ENCODE data around the gene EPHA4.

Gene EPHA4

DNA sequence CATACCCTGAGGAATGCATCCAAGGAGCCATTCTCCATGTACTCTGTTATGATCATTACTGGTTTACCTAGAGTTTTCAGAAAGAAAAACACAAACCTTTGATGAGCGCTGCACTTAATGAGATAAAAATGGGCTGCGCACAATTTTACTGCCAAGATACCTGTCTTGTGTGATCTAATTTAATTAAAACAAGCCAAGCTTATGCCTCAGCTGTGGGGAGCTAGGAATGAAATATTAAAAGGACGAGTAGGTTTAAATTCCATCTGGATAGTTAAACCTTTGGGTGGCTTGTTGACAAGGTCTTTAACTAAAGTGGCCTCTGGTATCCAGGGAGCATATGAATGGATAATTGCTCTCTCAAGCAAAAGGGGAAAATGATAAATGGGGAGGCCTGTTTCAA is 135.0 kb downstream of the EPHA4 start:
- no peak overlapping the region for H4K91ac ChIP-seq (ENCODE audit: low read length)
- H2AFZ ChIP-seq (ENCODE audit: low read depth, low read length): no peak overlapping the region
- no peak overlapping the region for H2BK15ac ChIP-seq (ENCODE audit: low read depth, poor library complexity, severe bottlenecking)
- no peak for DNase-seq
- no peak overlapping the region for H3K4me3 ChIP-seq (ENCODE audit: insufficient read depth in 1 of 2, low read depth in 1 of 2, low read length in 2 of 2)
- H2AK5ac ChIP-seq (ENCODE audit: low read length, severe bottlenecking): no peak overlapping the region
- no peak overlapping the region for H3K4ac ChIP-seq (ENCODE audit: low read depth in 1 of 2, low read length in 2 of 2)
- H3K79me1 ChIP-seq (replicated peaks; ENCODE audit: low read length, poor library complexity, severe bottlenecking): peaks cover 13% of the 10 kb centered on the region
- H3K4me1 ChIP-seq (ENCODE audit: control insufficient read depth, insufficient read depth, low read depth, low read length): no peaks in the 10 kb centered on the region
- no peak overlapping the region for H3K9ac ChIP-seq (ENCODE audit: low read length)
- no peak overlapping the region for H2BK5ac ChIP-seq (ENCODE audit: low read depth, low read length, poor library complexity, severe bottlenecking)
- H3K9me3 ChIP-seq (ENCODE audit: control insufficient read depth, low read length): no peaks in the 10 kb centered on the region
- no peaks in the 10 kb centered on the region for H3K27me3 ChIP-seq (ENCODE audit: control insufficient read depth in 1 of 2, insufficient read depth in 1 of 2, low read length in 2 of 2)
- 78% methylated on average over 3 of the region's 3 CpGs for WGBS
- peaks cover 32 to 94% of the 10 kb centered on the region in 2 experiments for H3K36me3 ChIP-seq (ENCODE audit: control insufficient read depth in 1 of 2, insufficient read depth in 2 of 2, low read depth in 1 of 2, low read length in 2 of 2)
- no peak overlapping the region for H3K23ac ChIP-seq (ENCODE audit: low read length in 2 of 2)
- no peak overlapping the region for H3K14ac ChIP-seq (ENCODE audit: low read length in 2 of 2)
- no peak overlapping the region for H4K8ac ChIP-seq (ENCODE audit: low read length)
- no peak overlapping the region for H3K18ac ChIP-seq (ENCODE audit: low read depth in 1 of 2, low read length in 2 of 2)
- H2BK120ac ChIP-seq (ENCODE audit: low read depth, low read length): no peak overlapping the region
- H2BK12ac ChIP-seq (ENCODE audit: low read length in 2 of 2): no peak overlapping the region
- no peak overlapping the region for H3K27ac ChIP-seq (ENCODE audit: low read length, poor library complexity, severe bottlenecking)
- H3K4me2 ChIP-seq (ENCODE audit: low read length, poor library complexity, severe bottlenecking): no peak overlapping the region

DNA sequence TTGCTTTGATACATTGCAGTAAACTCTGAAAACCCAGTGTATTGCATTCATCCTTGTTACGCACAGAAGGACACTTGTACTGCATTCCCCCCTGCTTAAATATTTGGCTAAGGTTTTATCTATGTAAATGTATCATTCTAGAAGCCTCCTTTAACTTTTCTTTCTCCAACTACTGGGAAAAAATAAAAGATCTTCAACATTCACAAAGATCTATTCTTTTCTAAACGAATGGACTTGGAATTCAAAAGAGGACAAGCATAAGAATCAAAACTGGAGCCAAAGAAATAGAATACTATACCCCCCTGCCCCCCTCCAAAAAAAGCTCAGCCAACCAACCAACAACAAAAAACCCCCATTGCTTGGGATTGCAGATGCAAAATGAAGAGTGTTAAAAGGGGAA is 136.9 kb downstream of the EPHA4 start:
- H3K4me1 ChIP-seq (ENCODE audit: control insufficient read depth, insufficient read depth, low read depth, low read length): no peaks in the 10 kb centered on the region
- DNase-seq: no peak
- no peak overlapping the region for H4K8ac ChIP-seq (ENCODE audit: low read length)
- H3K27ac ChIP-seq (ENCODE audit: low read length, poor library complexity, severe bottlenecking): no peak overlapping the region
- H2AK5ac ChIP-seq (ENCODE audit: low read length, severe bottlenecking): no peak overlapping the region
- no peak overlapping the region for H3K4ac ChIP-seq (ENCODE audit: low read depth in 1 of 2, low read length in 2 of 2)
- WGBS: 88% methylated on average over 1 of the region's 2 CpGs
- H2AFZ ChIP-seq (ENCODE audit: low read depth, low read length): no peak overlapping the region
- no peak overlapping the region for H2BK15ac ChIP-seq (ENCODE audit: low read depth, poor library complexity, severe bottlenecking)
- no peak overlapping the region for H3K23ac ChIP-seq (ENCODE audit: low read length in 2 of 2)
- H4K91ac ChIP-seq (ENCODE audit: low read length): no peak overlapping the region
- H3K79me1 ChIP-seq (replicated peaks; ENCODE audit: low read length, poor library complexity, severe bottlenecking): peaks cover 6% of the 10 kb centered on the region
- no peak overlapping the region for H2BK120ac ChIP-seq (ENCODE audit: low read depth, low read length)
- no peak overlapping the region for H3K4me2 ChIP-seq (ENCODE audit: low read length, poor library complexity, severe bottlenecking)
- H3K36me3 ChIP-seq (ENCODE audit: control insufficient read depth in 1 of 2, insufficient read depth in 2 of 2, low read depth in 1 of 2, low read length in 2 of 2): peaks cover 22 to 91% of the 10 kb centered on the region in 2 experiments
- no peak overlapping the region for H3K14ac ChIP-seq (ENCODE audit: low read length in 2 of 2)
- H3K9me3 ChIP-seq (ENCODE audit: control insufficient read depth, low read length): no peaks in the 10 kb centered on the region
- no peaks in the 10 kb centered on the region for H3K27me3 ChIP-seq (ENCODE audit: control insufficient read depth in 1 of 2, insufficient read depth in 1 of 2, low read length in 2 of 2)
- H3K9ac ChIP-seq (ENCODE audit: low read length): no peak overlapping the region
- no peak overlapping the region for H3K4me3 ChIP-seq (ENCODE audit: insufficient read depth in 1 of 2, low read depth in 1 of 2, low read length in 2 of 2)
- no peak overlapping the region for H2BK5ac ChIP-seq (ENCODE audit: low read depth, low read length, poor library complexity, severe bottlenecking)
- H2BK12ac ChIP-seq (ENCODE audit: low read length in 2 of 2): no peak overlapping the region
- no peak overlapping the region for H3K18ac ChIP-seq (ENCODE audit: low read depth in 1 of 2, low read length in 2 of 2)

DNA sequence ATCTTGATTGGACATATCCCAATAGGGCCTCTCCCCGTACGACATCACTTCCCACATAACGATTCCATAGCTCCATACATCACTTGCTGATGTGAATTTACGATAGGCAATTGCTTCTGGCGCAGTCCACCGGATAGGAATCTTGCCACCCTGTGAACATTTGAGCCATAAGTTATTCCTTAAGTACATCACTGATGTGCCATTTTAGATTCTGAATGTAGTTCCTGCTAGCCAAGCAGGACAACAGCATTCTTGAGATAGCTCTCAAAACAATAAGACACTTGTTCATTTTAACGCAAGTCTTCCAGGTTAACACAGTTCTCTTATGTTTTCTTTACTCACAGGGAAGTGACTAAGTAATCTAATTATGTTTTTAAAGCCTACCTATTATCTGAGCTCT is 138.0 kb downstream of the EPHA4 start:
- Histone ChIP-seq H3K4me1 (ENCODE audit: control insufficient read depth, insufficient read depth, low read depth, low read length) (peaks cover 3% of the 10 kb centered on the region), H3K4ac (ENCODE audit: low read depth in 1 of 2, low read length in 2 of 2) (no peak overlapping the region), H3K18ac (ENCODE audit: low read depth in 1 of 2, low read length in 2 of 2) (no peak overlapping the region), H2BK120ac (ENCODE audit: low read depth, low read length) (no peak overlapping the region), H4K8ac (ENCODE audit: low read length) (no peak overlapping the region), H2AFZ (ENCODE audit: low read depth, low read length) (no peak overlapping the region), H3K4me2 (ENCODE audit: low read length, poor library complexity, severe bottlenecking) (no peak overlapping the region), H3K9me3 (ENCODE audit: control insufficient read depth, low read length) (no peaks in the 10 kb centered on the region), H2BK5ac (ENCODE audit: low read depth, low read length, poor library complexity, severe bottlenecking) (no peak overlapping the region), H4K91ac (ENCODE audit: low read length) (no peak overlapping the region), H3K14ac (ENCODE audit: low read length in 2 of 2) (no peak overlapping the region), H2AK5ac (ENCODE audit: low read length, severe bottlenecking) (no peak overlapping the region), H3K4me3 (ENCODE audit: insufficient read depth in 1 of 2, low read depth in 1 of 2, low read length in 2 of 2) (no peak overlapping the region), H3K79me1 (replicated peaks; ENCODE audit: low read length, poor library complexity, severe bottlenecking) (peaks cover 4% of the 10 kb centered on the region), H3K23ac (ENCODE audit: low read length in 2 of 2) (no peak overlapping the region), H3K27ac (ENCODE audit: low read length, poor library complexity, severe bottlenecking) (no peak overlapping the region), H2BK12ac (ENCODE audit: low read length in 2 of 2) (no peak overlapping the region), H2BK15ac (ENCODE audit: low read depth, poor library complexity, severe bottlenecking) (no peak overlapping the region), H3K36me3 (ENCODE audit: control insufficient read depth in 1 of 2, insufficient read depth in 2 of 2, low read depth in 1 of 2, low read length in 2 of 2) (peaks cover 22 to 90% of the 10 kb centered on the region in 2 experiments), H3K27me3 (ENCODE audit: control insufficient read depth in 1 of 2, insufficient read depth in 1 of 2, low read length in 2 of 2) (no peaks in the 10 kb centered on the region), H3K9ac (ENCODE audit: low read length) (no peak overlapping the region)
- WGBS: 87% methylated on average over 6 of the region's 7 CpGs
- no peak for DNase-seq

DNA sequence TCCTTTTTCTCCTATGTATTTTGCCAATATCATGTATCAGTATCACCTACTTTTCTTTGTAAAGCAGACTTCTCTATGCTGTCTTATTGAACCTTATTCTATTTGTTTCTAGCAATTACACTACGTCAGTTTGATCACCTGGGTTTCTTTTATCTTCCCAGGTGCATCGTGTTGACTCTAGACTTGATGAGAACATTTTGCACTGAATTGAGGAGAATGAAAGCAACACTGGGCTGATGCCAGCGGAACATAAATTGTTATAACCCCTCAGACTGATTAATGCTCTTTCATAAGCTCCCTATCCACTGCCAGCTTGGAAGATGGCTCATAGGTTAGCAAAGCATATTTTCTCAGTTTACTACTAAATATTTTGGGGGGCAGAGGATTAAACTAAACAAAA is 140.6 kb downstream of the EPHA4 start:
- 57% methylated on average over 2 of the region's 3 CpGs for WGBS
- no peak overlapping the region for H3K4ac ChIP-seq (ENCODE audit: low read depth in 1 of 2, low read length in 2 of 2)
- H3K79me1 ChIP-seq (replicated peaks; ENCODE audit: low read length, poor library complexity, severe bottlenecking): peaks cover 5% of the 10 kb centered on the region
- H2AK5ac ChIP-seq (ENCODE audit: low read length, severe bottlenecking): no peak overlapping the region
- H3K14ac ChIP-seq (ENCODE audit: low read length in 2 of 2): no peak overlapping the region
- DNase-seq: no peak
- H3K23ac ChIP-seq (ENCODE audit: low read length in 2 of 2): no peak overlapping the region
- H4K8ac ChIP-seq (ENCODE audit: low read length): no peak overlapping the region
- no peak overlapping the region for H2AFZ ChIP-seq (ENCODE audit: low read depth, low read length)
- no peak overlapping the region for H4K91ac ChIP-seq (ENCODE audit: low read length)
- H3K4me2 ChIP-seq (ENCODE audit: low read length, poor library complexity, severe bottlenecking): no peak overlapping the region
- no peak overlapping the region for H3K27ac ChIP-seq (ENCODE audit: low read length, poor library complexity, severe bottlenecking)
- no peak overlapping the region for H2BK12ac ChIP-seq (ENCODE audit: low read length in 2 of 2)
- H3K18ac ChIP-seq (ENCODE audit: low read depth in 1 of 2, low read length in 2 of 2): no peak overlapping the region
- H3K9ac ChIP-seq (ENCODE audit: low read length): no peak overlapping the region
- no peak overlapping the region for H3K4me3 ChIP-seq (ENCODE audit: insufficient read depth in 1 of 2, low read depth in 1 of 2, low read length in 2 of 2)
- no peak overlapping the region for H2BK5ac ChIP-seq (ENCODE audit: low read depth, low read length, poor library complexity, severe bottlenecking)
- H3K9me3 ChIP-seq (ENCODE audit: control insufficient read depth, low read length): no peaks in the 10 kb centered on the region
- peaks cover 21 to 85% of the 10 kb centered on the region in 2 experiments for H3K36me3 ChIP-seq (ENCODE audit: control insufficient read depth in 1 of 2, insufficient read depth in 2 of 2, low read depth in 1 of 2, low read length in 2 of 2)
- no peaks in the 10 kb centered on the region for H3K27me3 ChIP-seq (ENCODE audit: control insufficient read depth in 1 of 2, insufficient read depth in 1 of 2, low read length in 2 of 2)
- H2BK15ac ChIP-seq (ENCODE audit: low read depth, poor library complexity, severe bottlenecking): no peak overlapping the region
- no peak overlapping the region for H2BK120ac ChIP-seq (ENCODE audit: low read depth, low read length)
- peaks cover 3% of the 10 kb centered on the region for H3K4me1 ChIP-seq (ENCODE audit: control insufficient read depth, insufficient read depth, low read depth, low read length)
